ENCODE measurements around the gene LRRK1. TPM values are rescaled to one million over a fixed set of nuclear protein-coding genes. Genes with fewer than 3 reads are reported as not detected.

LRRK1 gene
- total and polyA plus RNA-seq, 2 of the 4 experiments (the other 2 are of a cell fraction): 3.0 to 5.8 TPM

DNA sequence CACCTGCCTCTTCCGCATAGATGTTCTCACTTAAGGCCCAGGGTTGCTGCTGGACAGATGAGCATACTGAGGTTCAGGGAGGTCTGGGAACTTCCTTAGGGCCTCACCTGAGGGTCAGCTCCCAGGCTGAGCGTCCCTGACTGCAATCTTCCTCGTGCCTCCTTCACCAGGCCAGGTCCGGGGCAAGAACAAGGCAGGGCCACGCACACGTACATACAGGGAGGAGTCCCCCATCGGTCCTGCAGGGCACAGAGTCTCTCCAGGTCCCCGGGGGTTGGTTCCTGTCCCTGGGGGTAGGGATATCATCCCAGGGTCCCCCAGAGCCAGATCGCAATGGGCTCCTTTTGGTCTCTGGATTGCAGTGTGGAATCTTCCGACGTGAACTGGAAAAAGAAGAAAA is 130.1 kb downstream of the LRRK1 start:
- Histone ChIP-seq H3K9me3 (ENCODE audit: control insufficient read depth, insufficient read depth, low read length) (no peaks in the 10 kb centered on the region), H3K14ac (replicated peaks; ENCODE audit: low read depth, low read length) (no peak overlapping the region), H3K4ac (ENCODE audit: low read depth, low read length) (no peak overlapping the region), H3K36me3 (ENCODE audit: control insufficient read depth, insufficient read depth, low read length) (peaks cover 32% of the 10 kb centered on the region; the same call in 1 of the 2 replicates), H3K9ac (ENCODE audit: low read depth, low read length) (no peak overlapping the region), H3K4me1 (ENCODE audit: control insufficient read depth, insufficient read depth, low read length) (peaks cover 9% of the 10 kb centered on the region; the same call in 1 of the 2 replicates), H4K91ac (ENCODE audit: insufficient read depth, low read depth, low read length) (no peak overlapping the region), H3K9me1 (ENCODE audit: insufficient read depth, low read length) (no peaks in the 10 kb centered on the region; the same call in 1 of the 2 replicates), H3K56ac (ENCODE audit: extremely low read depth, insufficient read depth, low read length) (no peak overlapping the region), H3K23ac (ENCODE audit: low read depth, low read length) (no peak overlapping the region), H4K5ac (ENCODE audit: low read depth, low read length) (no peak overlapping the region), H2AFZ (replicated peaks; ENCODE audit: low read length, poor library complexity) (no peak overlapping the region), H3K18ac (ENCODE audit: low read depth, low read length) (no peak overlapping the region), H4K20me1 (ENCODE audit: insufficient read depth, low read length) (no peaks in the 10 kb centered on the region), H2AK5ac (ENCODE audit: low read depth, low read length) (no peak overlapping the region), H3K79me1 (ENCODE audit: low read depth in 1 of 2, low read length in 2 of 2) (no peaks in the 10 kb centered on the region), H4K8ac (ENCODE audit: low read depth in 2 of 2, low read length in 2 of 2) (no peak overlapping the region), H2BK20ac (ENCODE audit: low read depth, low read length) (no peak overlapping the region), H2BK5ac (ENCODE audit: low read depth, low read length, poor library complexity, severe bottlenecking) (no peak overlapping the region), H3K27me3 (ENCODE audit: control insufficient read depth, insufficient read depth, low read length) (no peaks in the 10 kb centered on the region), H3K27ac (ENCODE audit: insufficient read depth, low read length) (no peak overlapping the region), H2BK15ac (ENCODE audit: low read depth, low read length) (no peak overlapping the region), H3K4me2 (ENCODE audit: low read depth, low read length) (no peak overlapping the region), H2AK9ac (replicated peaks; ENCODE audit: low read depth, low read length, poor library complexity) (no peak overlapping the region), H2BK120ac (ENCODE audit: low read depth, low read length) (no peak overlapping the region), H3K4me3 (ENCODE audit: insufficient read depth, low read depth, low read length) (no peak overlapping the region)
- WGBS, 2 experiments (ENCODE audit: extremely low coverage in 2 of 2, insufficient read length in 1 of 2): 76% methylated on average over 5 of the region's 11 CpGs; no CpG with 5 or more reads in 1 of the 2 experiments
- POLR2A ChIA-PET (ENCODE audit: unreplicated experiment): no interaction called here
- DNase-seq (no peak), ATAC-seq (ENCODE audit: low read depth) (no peak)
- intact Hi-C loops (cut with micrococcal nuclease): no loop called here
- dilution Hi-C loops (cut with HindIII; ENCODE audit: low sequenced_read_pairs, unreplicated experiment): no loop called here
- CTCF ChIA-PET: interaction anchor here (1.0 kb wide), 1 partner anchor 207 kb away, joined by 4 read pairs; no protein-coding TSS in a partner anchor
- in situ Hi-C loops (cut with MboI; ENCODE audit: low sequenced_read_pairs): no loop called here
- TF ChIP-seq, protein P1, sequence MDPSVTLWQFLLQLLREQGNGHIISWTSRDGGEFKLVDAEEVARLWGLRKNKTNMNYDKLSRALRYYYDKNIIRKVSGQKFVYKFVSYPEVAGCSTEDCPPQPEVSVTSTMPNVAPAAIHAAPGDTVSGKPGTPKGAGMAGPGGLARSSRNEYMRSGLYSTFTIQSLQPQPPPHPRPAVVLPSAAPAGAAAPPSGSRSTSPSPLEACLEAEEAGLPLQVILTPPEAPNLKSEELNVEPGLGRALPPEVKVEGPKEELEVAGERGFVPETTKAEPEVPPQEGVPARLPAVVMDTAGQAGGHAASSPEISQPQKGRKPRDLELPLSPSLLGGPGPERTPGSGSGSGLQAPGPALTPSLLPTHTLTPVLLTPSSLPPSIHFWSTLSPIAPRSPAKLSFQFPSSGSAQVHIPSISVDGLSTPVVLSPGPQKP (IDR thresholded peaks at IDR 0.05; ENCODE audit: borderline replicate concordance, low read depth, low read length): no peak
- TF ChIP-seq, protein P2, sequence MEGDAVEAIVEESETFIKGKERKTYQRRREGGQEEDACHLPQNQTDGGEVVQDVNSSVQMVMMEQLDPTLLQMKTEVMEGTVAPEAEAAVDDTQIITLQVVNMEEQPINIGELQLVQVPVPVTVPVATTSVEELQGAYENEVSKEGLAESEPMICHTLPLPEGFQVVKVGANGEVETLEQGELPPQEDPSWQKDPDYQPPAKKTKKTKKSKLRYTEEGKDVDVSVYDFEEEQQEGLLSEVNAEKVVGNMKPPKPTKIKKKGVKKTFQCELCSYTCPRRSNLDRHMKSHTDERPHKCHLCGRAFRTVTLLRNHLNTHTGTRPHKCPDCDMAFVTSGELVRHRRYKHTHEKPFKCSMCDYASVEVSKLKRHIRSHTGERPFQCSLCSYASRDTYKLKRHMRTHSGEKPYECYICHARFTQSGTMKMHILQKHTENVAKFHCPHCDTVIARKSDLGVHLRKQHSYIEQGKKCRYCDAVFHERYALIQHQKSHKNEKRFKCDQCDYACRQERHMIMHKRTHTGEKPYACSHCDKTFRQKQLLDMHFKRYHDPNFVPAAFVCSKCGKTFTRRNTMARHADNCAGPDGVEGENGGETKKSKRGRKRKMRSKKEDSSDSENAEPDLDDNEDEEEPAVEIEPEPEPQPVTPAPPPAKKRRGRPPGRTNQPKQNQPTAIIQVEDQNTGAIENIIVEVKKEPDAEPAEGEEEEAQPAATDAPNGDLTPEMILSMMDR (conservative IDR thresholded peaks at IDR 0.05; ENCODE audit: low read depth, low read length): no peak
- TF ChIP-seq RAD21 (IDR thresholded peaks at IDR 0.05; ENCODE audit: low read length) (no peak), RFX5 (IDR thresholded peaks at IDR 0.05; ENCODE audit: low read depth, low read length) (no peak)
- no TSS peak for BruUV-seq (replicated peaks)
